GM18907 (cell line): ENCODE results near the gene KRT80.
"Not testable (repeated sequence)": the region's sequence is repeated elsewhere in the genome, so short reads cannot be mapped to it uniquely, and the experiment has no call there.

Experiments used
- ATAC-seq: cut with Tn5 transposase; IDR thresholded peaks from one replicate; pipeline ENCODE4 v1.9.1; 2021; ENCODE audit warnings: mild to moderate bottlenecking, moderate library complexity; ENCODE audit not compliant: unreplicated experiment

KRT80 gene

GRCh38 chr12:52191841-52192791, at the start of gene KRT80:
TSS of gene KRT80 (minus strand) at chr12:52192014. CDS start at chr12:52191902, 112 bp downstream.
- no peak for ATAC-seq

- no peak for ATAC-seq
Measured at GRCh38 chr12:52241205-52241842, 49.5 kb upstream of the KRT80 start.

- not testable (repeated sequence) for ATAC-seq
Measured at GRCh38 chr12:52240247-52240646, 48.4 kb upstream of the KRT80 start.

- ATAC-seq: no peak
Measured at GRCh38 chr12:52239767-52240166, 48.0 kb upstream of the KRT80 start.

GRCh38 chr12:52238916-52239646, 47.3 kb upstream of the KRT80 start:
- ATAC-seq: no peak

- no peak for ATAC-seq
Measured at GRCh38 chr12:52238207-52238840, 46.5 kb upstream of the KRT80 start.

GRCh38 chr12:52236386-52237050, 44.7 kb upstream of the KRT80 start:
- no peak for ATAC-seq

GRCh38 chr12:52235822-52236361, 44.1 kb upstream of the KRT80 start:
- ATAC-seq: no peak

GRCh38 chr12:52235001-52235764, 43.4 kb upstream of the KRT80 start:
- no peak for ATAC-seq

- ATAC-seq: no peak
Measured at GRCh38 chr12:52234223-52234810, 42.5 kb upstream of the KRT80 start.

- no peak for ATAC-seq
Measured at GRCh38 chr12:52233462-52234207, 41.8 kb upstream of the KRT80 start.

- ATAC-seq: no peak
Measured at GRCh38 chr12:52232674-52233461, 41.1 kb upstream of the KRT80 start, which contains the start of gene KRT7. TSS of gene KRT7 (plus strand) at chr12:52233243. CDS start at chr12:52233297, 54 bp downstream.

- ATAC-seq: no peak
Measured at GRCh38 chr12:52232203-52232673, 40.4 kb upstream of the KRT80 start.

- ATAC-seq: no peak
Measured at GRCh38 chr12:52231305-52232202, 39.7 kb upstream of the KRT80 start.

- no peak for ATAC-seq
Measured at GRCh38 chr12:52230364-52231281, 38.8 kb upstream of the KRT80 start.
